ENCODE measurements around the gene KIF26A.
"Not testable (repeated sequence)": the region's sequence is repeated elsewhere in the genome, so short reads cannot be mapped to it uniquely, and the experiment has no call there.

The KIF26A gene

GRCh38 chr14:104196461-104197140 lies 58.2 kb downstream of the KIF26A start:
- DNase-seq = no peak

DNA sequence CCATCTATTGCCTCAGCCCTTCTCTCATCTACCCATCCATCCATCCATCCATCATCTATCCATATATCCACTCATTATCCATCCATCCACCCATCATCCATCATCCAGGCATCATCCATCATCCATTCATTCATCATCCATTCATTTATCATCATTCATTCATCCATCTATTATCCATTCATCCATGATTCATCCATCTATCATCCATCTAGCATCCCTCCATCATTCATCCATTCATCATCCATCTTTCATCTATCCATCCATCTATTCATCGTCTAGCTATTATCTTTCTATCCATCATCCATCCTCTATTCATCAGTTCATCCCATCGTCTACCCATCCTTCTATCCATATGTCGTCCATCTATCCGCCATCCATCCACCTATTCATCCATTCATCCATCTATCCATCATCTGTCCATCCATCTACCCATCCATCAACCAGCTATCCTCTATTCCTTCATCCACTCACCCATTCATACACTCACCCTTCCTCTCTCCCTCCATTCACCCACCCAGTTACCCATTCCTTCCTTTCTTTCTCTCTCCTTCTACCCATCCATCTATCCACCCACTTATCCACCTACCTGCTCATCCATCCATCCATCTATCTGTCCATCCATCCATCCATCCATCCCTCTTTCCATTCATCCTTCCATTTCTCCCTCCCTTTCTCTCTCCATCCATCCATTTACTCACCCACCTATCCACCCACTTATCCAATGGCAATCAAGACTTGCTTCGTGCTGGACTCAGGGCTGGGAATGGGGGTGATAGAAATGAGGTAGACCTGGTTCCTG lies 59.3 kb downstream of the KIF26A start:
- no peak for DNase-seq

DNA sequence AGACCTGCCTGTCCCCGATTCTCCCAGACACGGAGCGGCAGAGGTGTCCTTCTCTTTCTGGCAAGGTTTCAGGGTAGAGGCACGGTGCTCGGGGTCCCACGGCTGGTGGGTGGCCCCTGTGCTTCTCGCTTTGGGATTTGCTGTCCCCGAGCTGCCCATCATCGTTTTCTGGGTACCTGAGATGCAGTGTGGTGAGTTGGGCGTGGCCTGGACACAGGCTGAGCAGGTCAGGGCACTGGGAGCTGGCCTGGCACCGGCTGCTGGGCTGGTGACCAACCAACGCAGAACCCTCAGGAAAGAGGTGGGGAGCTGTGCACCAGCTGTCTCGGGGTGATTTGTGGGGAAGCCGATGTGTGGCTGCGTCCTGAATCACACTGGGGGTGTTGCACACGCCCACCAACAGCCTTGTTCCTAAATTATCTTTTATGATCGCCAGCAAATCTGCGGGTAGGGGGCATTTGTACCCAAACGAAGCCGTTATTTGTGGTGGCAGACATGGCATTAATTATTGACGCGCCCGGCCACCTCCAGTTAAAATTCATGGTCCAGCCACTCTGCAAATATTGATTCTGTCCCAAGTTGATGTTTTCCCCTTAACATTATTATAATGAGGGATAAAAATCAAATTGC lies 61.0 kb downstream of the KIF26A start:
- DNase-seq = no peak

- no peak for DNase-seq
Observed at GRCh38 chr14:104200106-104200505, 61.7 kb downstream of the KIF26A start.

- no peak for DNase-seq
Observed at GRCh38 chr14:104200591-104200990, 62.2 kb downstream of the KIF26A start.

GRCh38 chr14:104201063-104201462 lies 62.7 kb downstream of the KIF26A start:
- no peak for DNase-seq

GRCh38 chr14:104201496-104201895 lies 63.1 kb downstream of the KIF26A start:
- DNase-seq = no peak

GRCh38 chr14:104202259-104203070 lies 64.1 kb downstream of the KIF26A start:
- DNase-seq = no peak

GRCh38 chr14:104203071-104203425 lies 64.7 kb downstream of the KIF26A start:
- no peak for DNase-seq

GRCh38 chr14:104204660-104205149 lies 66.3 kb downstream of the KIF26A start:
- no peak for DNase-seq

GRCh38 chr14:104205781-104206180 lies 67.4 kb downstream of the KIF26A start:
- DNase-seq = no peak

- DNase-seq = no peak
Observed at GRCh38 chr14:104206281-104206904, 68.0 kb downstream of the KIF26A start.

- DNase-seq = no peak
Observed at GRCh38 chr14:104207142-104208014, 69.0 kb downstream of the KIF26A start.

DNA sequence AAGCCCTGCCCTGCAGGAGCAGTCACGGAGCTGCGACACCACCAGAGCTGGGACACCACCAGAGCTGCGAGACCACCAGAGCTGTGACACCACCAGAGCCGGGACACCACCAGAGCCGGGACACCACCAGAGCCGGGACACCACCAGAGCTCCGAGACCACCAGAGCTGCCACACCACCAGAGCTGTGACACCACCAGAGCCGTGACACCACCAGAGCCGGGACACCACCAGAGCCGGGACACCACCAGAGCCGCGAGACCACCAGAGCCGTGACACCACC lies 69.6 kb downstream of the KIF26A start:
- DNase-seq = not testable (repeated sequence)

DNA sequence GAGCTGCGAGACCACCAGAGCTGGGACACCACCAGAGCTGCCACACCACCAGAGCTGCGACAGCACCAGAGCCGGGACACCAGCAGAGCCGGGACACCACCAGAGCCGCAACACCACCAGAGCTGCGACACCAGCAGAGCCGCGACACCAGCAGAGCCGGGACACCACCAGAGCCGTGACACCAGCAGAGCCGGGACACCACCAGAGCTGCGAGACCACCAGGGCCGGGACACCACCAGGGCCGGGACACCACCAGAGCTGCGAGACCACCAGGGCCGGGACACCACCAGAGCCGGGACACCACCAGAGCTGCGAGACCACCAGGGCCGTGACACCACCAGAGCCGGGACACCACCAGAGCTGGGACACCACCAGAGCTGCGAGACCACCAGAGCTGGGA lies 69.9 kb downstream of the KIF26A start:
- DNase-seq = not testable (repeated sequence)

- not testable (repeated sequence) for DNase-seq
Observed at GRCh38 chr14:104209071-104209470, 70.7 kb downstream of the KIF26A start.

DNA sequence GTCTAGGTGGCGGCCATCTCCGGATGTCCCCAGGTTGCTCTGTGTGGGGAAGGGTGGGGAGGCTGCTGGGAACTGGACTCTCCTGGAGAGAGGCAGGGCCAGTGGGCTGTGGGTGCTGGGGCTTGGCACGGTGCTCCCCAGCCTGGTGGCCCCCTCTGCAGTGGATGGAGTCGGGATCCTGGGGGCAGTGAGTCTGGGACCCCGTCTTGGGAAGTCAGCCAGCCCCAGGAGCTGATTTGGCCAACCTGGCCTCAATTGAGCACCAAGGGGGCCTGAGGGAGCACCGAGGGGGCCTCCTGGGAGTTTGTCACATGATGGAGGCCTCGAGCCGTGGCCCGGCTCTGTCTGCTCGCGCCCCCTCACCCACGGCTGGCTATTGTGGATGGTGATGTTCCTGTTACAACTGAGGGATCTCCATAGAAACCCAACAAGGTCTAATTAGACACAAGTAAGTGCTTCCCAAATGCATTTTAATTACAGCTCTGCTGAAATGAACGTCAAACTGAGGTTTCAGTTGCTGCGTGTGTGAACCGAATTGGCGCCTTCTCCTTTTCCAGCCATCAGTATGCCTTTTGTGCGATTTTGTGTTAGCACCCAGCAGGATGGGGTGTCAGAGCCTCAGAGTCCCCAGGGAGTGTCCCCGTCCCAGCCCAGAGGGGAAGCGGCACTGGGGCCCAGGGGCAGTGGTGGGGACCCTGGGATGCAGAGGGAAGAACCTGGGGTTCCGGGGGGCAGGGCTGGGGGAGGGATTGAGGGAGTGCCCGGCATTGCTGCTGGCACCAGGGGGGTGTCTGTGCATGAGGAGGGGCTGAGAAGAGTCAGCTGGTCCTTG lies 71.8 kb downstream of the KIF26A start:
- DNase-seq = no peak

DNA sequence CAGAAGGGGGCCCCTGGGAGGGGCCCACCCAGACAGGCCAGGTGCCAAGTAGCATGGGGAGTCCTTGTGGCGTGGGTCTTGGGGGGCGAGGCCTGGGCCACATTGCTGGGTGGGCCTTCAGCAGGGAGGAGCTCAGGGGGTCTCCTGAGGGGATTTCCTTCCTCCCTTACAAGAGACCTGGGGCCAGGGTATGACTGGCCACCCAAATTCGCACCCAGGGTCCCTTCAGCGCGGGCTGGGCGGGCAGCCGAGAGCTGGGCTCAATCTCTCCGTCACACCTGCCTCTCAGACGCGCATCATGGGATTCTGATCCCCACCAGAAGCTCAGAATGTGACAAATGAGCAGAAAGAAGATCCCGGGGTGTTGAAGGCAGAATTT lies 72.4 kb downstream of the KIF26A start:
- no peak for DNase-seq

- DNase-seq = no peak
Observed at GRCh38 chr14:104211215-104211614, 72.8 kb downstream of the KIF26A start.

GRCh38 chr14:104211741-104212140 lies 73.4 kb downstream of the KIF26A start:
- DNase-seq = no peak
